GM12878 (cell line): ENCODE measurements around the gene CDC34. TPM values are rescaled to one million over a fixed set of nuclear protein-coding genes. Genes with fewer than 3 reads are reported as not detected.

ENCODE experiments used
- ATAC-seq: fragments of 200-7000 bp; cut with Tn5 transposase; 3 replicates; pipeline ENCODE4 v1.9.1; 2020; ENCODE audit warnings: mild to moderate bottlenecking, moderate library complexity
- BruUV-seq: library from RNA; stranded (reverse); fragments of 400-500 nt; replicated peaks from 2 replicates; lab custom pipeline; 2021; lab: Mats Ljungman, UMichigan
- CTCF ChIA-PET: fragments of 300-600 bp; sonication (Branson Sonifier 250); formaldehyde crosslinking; extraction: SDS; loops from one replicate; lab custom pipeline; 2021; ENCODE audit warnings: inconsistent platforms; lab: Yijun Ruan, JAX
- POLR2A ChIA-PET: fragments of 350-600 bp; formaldehyde crosslinking; extraction: SDS; loops from one replicate; lab custom pipeline; 2021; ENCODE audit warnings: inconsistent platforms; lab: Charles Lee
- RAD21 ChIA-PET: fragments of 300-600 bp; sonication (Branson Sonifier 250); formaldehyde crosslinking; loops from one replicate; lab custom pipeline; 2023; ENCODE audit warnings: antibody characterized with exemption; ENCODE audit not compliant: unreplicated experiment; lab: Charles Lee
- SMC1A ChIA-PET: fragments of 300-600 bp; sonication (Branson Sonifier 250); formaldehyde crosslinking; loops from one replicate; lab custom pipeline; 2023; ENCODE audit not compliant: unreplicated experiment, uncharacterized antibody; lab: Charles Lee
- DNase-seq: peaks from one replicate; pipeline ENCODE4 v3.0.0-alpha.2; 2011; ENCODE audit warnings: low read depth, low spot score
- FAIRE-seq: peaks from 3 replicates; lab custom pipeline; 2011; peaks lifted over from hg19 to GRCh38; lab: Jason Lieb, UNC
- H2AFZ ChIP-seq: 2 replicates; pipeline ENCODE4 v1.6.0; 2011; ENCODE audit warnings: low read depth, low read length, control low read depth; ENCODE audit not compliant: control insufficient read depth
- H3K27ac ChIP-seq: 2 replicates; pipeline ENCODE4 v1.5.1; 2011; ENCODE audit warnings: control low read depth; ENCODE audit not compliant: control insufficient read depth, insufficient read depth
- H3K27me3 ChIP-seq, 2 experiments: replicated peaks in 1 of 2; 2 replicates each; pipeline versions ENCODE4 v1.6.0 to v1.6.1; 2011; ENCODE audit warnings: low read length in 1 of 2; ENCODE audit not compliant: control insufficient read depth in 2 of 2, insufficient read depth in 2 of 2
- H3K36me3 ChIP-seq, 2 experiments: 2 replicates each; pipeline ENCODE4 v1.5.1; 2011; ENCODE audit warnings: low read length in 1 of 2; ENCODE audit not compliant: control insufficient read depth in 2 of 2, insufficient read depth in 2 of 2
- H3K4me1 ChIP-seq: 2 replicates; pipeline ENCODE4 v1.6.1; 2011; ENCODE audit warnings: mild to moderate bottlenecking, low read length, moderate library complexity, mixed read lengths; ENCODE audit not compliant: control insufficient read depth, insufficient read depth
- H3K4me2 ChIP-seq: 2 replicates; pipeline ENCODE4 v1.6.0; 2011; ENCODE audit warnings: control low read depth; ENCODE audit not compliant: control insufficient read depth, insufficient read depth
- H3K4me3 ChIP-seq: fragments of 200-600 bp; sonication (generic); 2 replicates; pipeline ENCODE4 v1.5.1; 2016
- H3K79me2 ChIP-seq: 2 replicates; pipeline ENCODE4 v1.6.0; 2011; ENCODE audit warnings: low read length; ENCODE audit not compliant: control insufficient read depth, insufficient read depth
- H3K9ac ChIP-seq: 2 replicates; pipeline ENCODE4 v1.8.0; 2011; ENCODE audit warnings: low read length, control low read depth, mixed read lengths; ENCODE audit not compliant: control insufficient read depth, insufficient read depth
- H3K9me3 ChIP-seq: replicated peaks from 3 replicates; pipeline ENCODE4 v1.5.1; 2011; ENCODE audit warnings: mild to moderate bottlenecking, low read length; ENCODE audit not compliant: control insufficient read depth, insufficient read depth
- H4K20me1 ChIP-seq: 2 replicates; pipeline ENCODE4 v1.6.0; 2011; ENCODE audit not compliant: control insufficient read depth, insufficient read depth
- ATF2 ChIP-seq: IDR thresholded peaks from 2 replicates; pipeline ENCODE4 v1.6.1; 2012; ENCODE audit warnings: low read length, inconsistent platforms
- BACH1 ChIP-seq: fragments of 450-650 bp; IDR thresholded peaks from 2 replicates; pipeline ENCODE4 v1.6.1; 2017; ENCODE audit warnings: mild to moderate bottlenecking, borderline replicate concordance
- BCLAF1 ChIP-seq: fragments of 450-650 bp; IDR thresholded peaks from 2 replicates; pipeline ENCODE4 v1.6.1; 2017; ENCODE audit warnings: antibody characterized with exemption, mild to moderate bottlenecking, moderate library complexity
- E4F1 ChIP-seq: fragments of 450-650 bp; IDR thresholded peaks from 2 replicates; pipeline ENCODE4 v1.6.1; 2018; ENCODE audit warnings: borderline replicate concordance, mild to moderate bottlenecking; ENCODE audit not compliant: partially characterized antibody
- FOS ChIP-seq: IDR thresholded peaks from 3 replicates; pipeline ENCODE4 v1.6.1; 2011; ENCODE audit warnings: borderline replicate concordance; ENCODE audit not compliant: insufficient read length; ENCODE audit errors: extremely low read depth
- HDGF ChIP-seq: fragments of 450-650 bp; IDR thresholded peaks from 2 replicates; pipeline ENCODE4 v1.6.1; 2016; ENCODE audit warnings: antibody characterized with exemption
- MLLT1 ChIP-seq: fragments of 450-650 bp; IDR thresholded peaks from 2 replicates; pipeline ENCODE4 v1.6.1; 2016; ENCODE audit warnings: mild to moderate bottlenecking
- NFIC ChIP-seq: IDR thresholded peaks from 2 replicates; pipeline ENCODE4 v1.6.1; 2012; ENCODE audit warnings: low read depth, mild to moderate bottlenecking, inconsistent platforms, low read length, moderate library complexity
- RAD51 ChIP-seq: fragments of 450-650 bp; IDR thresholded peaks from 2 replicates; pipeline ENCODE4 v1.6.1; 2016; ENCODE audit warnings: moderate library complexity, mild to moderate bottlenecking, inconsistent platforms
- SMARCA5 ChIP-seq: fragments of 450-650 bp; IDR thresholded peaks from 2 replicates; pipeline ENCODE4 v1.6.1; 2017; ENCODE audit warnings: mild to moderate bottlenecking
- SRF ChIP-seq, 2 experiments: IDR thresholded peaks; 2 replicates each; pipeline ENCODE4 v1.6.1; 2011; ENCODE audit warnings: low read depth in 2 of 2, low read length in 2 of 2, mild to moderate bottlenecking in 1 of 2, moderate library complexity in 1 of 2
- TAF1 ChIP-seq: IDR thresholded peaks from 2 replicates; pipeline ENCODE4 v1.6.1; 2011; ENCODE audit warnings: mild to moderate bottlenecking, low read depth, low read length, borderline replicate concordance
- TBL1XR1 ChIP-seq: IDR thresholded peaks from 2 replicates; pipeline ENCODE4 v1.6.1; 2012; ENCODE audit warnings: low read depth, low read length, improper control_type of control experiment
- ZNF217 ChIP-seq: fragments of 450-650 bp; IDR thresholded peaks from 2 replicates; pipeline ENCODE4 v1.6.1; 2017; ENCODE audit warnings: antibody characterized with exemption, mild to moderate bottlenecking
- ZNF24 ChIP-seq: fragments of 450-650 bp; IDR thresholded peaks from 2 replicates; pipeline ENCODE4 v1.6.1; 2017; ENCODE audit warnings: antibody characterized with exemption, mild to moderate bottlenecking
- WGBS: methylation state at CpG from one replicate; pipeline ENCODE4 v1.1.6; 2016; ENCODE audit warnings: low lambda C conversion rate; ENCODE audit not compliant: insufficient replicate concordance, insufficient coverage; ENCODE audit errors: missing lambda C conversion rate; 5-methylcytosine and 5-hydroxymethylcytosine counted together
- in situ Hi-C: fragments of 300-500 bp; cut with MboI; formaldehyde crosslinking; loops from 9 replicates; pipeline ENCODE4 v1.14.3; 2018; ENCODE audit warnings: mixed read lengths
- intact Hi-C: fragments of 100-400 bp; cut with micrococcal nuclease; formaldehyde crosslinking; loops from one replicate; pipeline ENCODE4 v1.14.2; 2022; ENCODE audit not compliant: unreplicated experiment
- polyA plus RNA-seq, 11 experiments: library from polyadenylated mRNA; depleted of rRNA in 4 of 11; unstranded in 6 of 11; stranded (reverse) in 5 of 11; fragments of >200 nt; fragmentation: Nextera tagmentation in 4 of 11; fragmentation: Illumina TruSeq in 1 of 11; extraction: Ambion mirVana in 4 of 11; extraction: Trizol in 1 of 11; gene quantifications; 1 replicate in 1 of 11; 2 replicates in 10 of 11; pipeline versions ENCODE4 v1.2.1 to v1.2.3, GENCODE V29; 2011 to 2016; ENCODE audit warnings: inconsistent platforms in 2 of 11, missing spikeins in 2 of 11, low read depth in 1 of 11
- total RNA-seq, 4 experiments: library from RNA; depleted of rRNA in 3 of 4; stranded (reverse); fragments of >200 nt in 3 of 4; fragmentation: Illumina TruSeq in 1 of 4; extraction: Trizol in 1 of 4; gene quantifications; 2 replicates each; pipeline versions ENCODE4 v1.2.1 to v1.2.3, GENCODE V29; 2013 to 2021

Gene CDC34
- total and polyA plus RNA-seq, 10 of the 15 experiments (the other 5 are each of a cell fraction or from before 2014, with no cell fraction given) = 0.31 to 48.9 (median 28.5) TPM

- no peak overlapping the region for H3K9ac ChIP-seq
- H3K4me1 ChIP-seq = no peaks in the 10 kb centered on the region
- CTCF ChIA-PET = no interaction called here
- DNase-seq (no peak), ATAC-seq (no peak), FAIRE-seq (no peak)
- H3K27ac ChIP-seq = no peak overlapping the region
- intact Hi-C loops (no loop called here), in situ Hi-C loops (no loop called here)
- H3K27me3 ChIP-seq = no peaks in the 10 kb centered on the region
- no peaks in the 10 kb centered on the region for H3K36me3 ChIP-seq
- no peaks in the 10 kb centered on the region for H3K9me3 ChIP-seq
- BruUV-seq = no TSS peak
- H4K20me1 ChIP-seq = no peaks in the 10 kb centered on the region
- H3K4me2 ChIP-seq = no peak overlapping the region
- WGBS = 64% methylated on average over 12 of the region's 21 CpGs
- no peak for TF ChIP-seq E4F1
- TF ChIP-seq FOS = no peak
- TF ChIP-seq HDGF = no peak
- TF ChIP-seq RAD51 = no peak
- TF ChIP-seq TAF1 = no peak
- no peak for TF ChIP-seq SMARCA5
- no peak for TF ChIP-seq TBL1XR1
- TF ChIP-seq ZNF217 = no peak
- TF ChIP-seq MLLT1 = no peak
- no peak for TF ChIP-seq BACH1
- TF ChIP-seq ZNF24 = no peak
- no peak for TF ChIP-seq ATF2
- no peak for TF ChIP-seq SRF (IDR thresholded peaks at IDR 0.05; ENCODE audit: low read depth in 2 of 2, low read length in 2 of 2)
- no peak for TF ChIP-seq BCLAF1
- TF ChIP-seq NFIC = no peak
- no peaks in the 10 kb centered on the region for H3K79me2 ChIP-seq
- POLR2A ChIA-PET = no interaction called here
- H2AFZ ChIP-seq = no peak overlapping the region
- RAD21 ChIA-PET = no interaction called here
- SMC1A ChIA-PET = no interaction called here
- H3K4me3 ChIP-seq = no peak overlapping the region
Observed at GRCh38 chr19:558770-559439, 27.3 kb downstream of the CDC34 start.
